Common myeloid progenitor, CD34-positive (primary cell): ENCODE results near the gene DIS3L2.

Experiments
- CTCF ChIA-PET: fragments of 350-600 bp; sonication (Branson Sonifier 250); formaldehyde crosslinking; loops from one replicate; lab custom pipeline; 2021; ENCODE audit warnings: antibody characterized with exemption; lab: Charles Lee
- POLR2A ChIA-PET: fragments of 350-600 bp; sonication (Branson Sonifier 250); formaldehyde crosslinking; loops from one replicate; lab custom pipeline; 2021; ENCODE audit warnings: antibody characterized with exemption; lab: Charles Lee
- DNase-seq, 3 donors: peaks; one replicate each; pipeline versions ENCODE4 v3.0.0 to v3.0.0-alpha.2; 2013
- H3K27ac ChIP-seq, 2 experiments: 1 replicate in 1 of 2; 2 replicates in 1 of 2; pipeline ENCODE4 v1.7.0; 2013; ENCODE audit warnings: inconsistent platforms in 2 of 2, low read length in 2 of 2, mild to moderate bottlenecking in 2 of 2, low read depth in 1 of 2, moderate library complexity in 1 of 2; ENCODE audit not compliant: severe bottlenecking in 2 of 2, insufficient read depth in 1 of 2, poor library complexity in 1 of 2
- H3K27me3 ChIP-seq, 5 experiments: replicated peaks in 2 of 5; 1 replicate in 3 of 5; 2 replicates in 2 of 5; pipeline versions ENCODE4 v1.6.1 to v1.7.0; 2013; ENCODE audit warnings: low read length in 4 of 5, mild to moderate bottlenecking in 2 of 5, moderate library complexity in 2 of 5, inconsistent platforms in 1 of 5; ENCODE audit not compliant: insufficient read depth in 5 of 5, control insufficient read depth in 4 of 5
- H3K36me3 ChIP-seq, 4 experiments: 1 replicate in 2 of 4; 2 replicates in 2 of 4; pipeline versions ENCODE4 v1.6.1 to v1.7.0; 2013; ENCODE audit warnings: low read length in 3 of 4, control low read depth in 1 of 4, mild to moderate bottlenecking in 1 of 4; ENCODE audit not compliant: control insufficient read depth in 4 of 4, insufficient read depth in 4 of 4
- H3K4me1 ChIP-seq, 4 experiments: 1 replicate in 3 of 4; 2 replicates in 1 of 4; pipeline versions ENCODE4 v1.6.1 to v1.7.1; 2013; ENCODE audit warnings: low read length in 3 of 4, mild to moderate bottlenecking in 3 of 4, control low read depth in 1 of 4, inconsistent platforms in 1 of 4, moderate library complexity in 1 of 4; ENCODE audit not compliant: control insufficient read depth in 4 of 4, insufficient read depth in 4 of 4; ENCODE audit errors: control extremely low read depth in 1 of 4
- H3K4me3 ChIP-seq, 7 experiments: 1 replicate in 4 of 7; 2 replicates in 3 of 7; pipeline versions ENCODE4 v1.5.1 to v1.7.0; 2013; ENCODE audit warnings: mild to moderate bottlenecking in 7 of 7, low read length in 6 of 7, moderate library complexity in 6 of 7, inconsistent platforms in 2 of 7, low read depth in 2 of 7, control low read depth in 1 of 7; ENCODE audit not compliant: insufficient read depth in 4 of 7, control insufficient read depth in 1 of 7; ENCODE audit errors: extremely low read depth in 1 of 7
- H3K9me3 ChIP-seq, 5 experiments: 1 replicate in 4 of 5; 2 replicates in 1 of 5; pipeline versions ENCODE4 v1.6.1 to v1.7.1; 2013; ENCODE audit warnings: low read length in 4 of 5, mild to moderate bottlenecking in 2 of 5, inconsistent platforms in 1 of 5, low read depth in 1 of 5, moderate library complexity in 1 of 5; ENCODE audit not compliant: control insufficient read depth in 4 of 5, insufficient read depth in 2 of 5; ENCODE audit errors: control extremely low read depth in 1 of 5
- WGBS: methylation state at CpG from one replicate; pipeline ENCODE4 v1.1.5; 2013; ENCODE audit not compliant: insufficient coverage; 5-methylcytosine and 5-hydroxymethylcytosine counted together

DIS3L2 gene

GRCh38 chr2:232242316-232242715 lies 280.8 kb downstream of the DIS3L2 start:
- DNase-seq: no peak
- POLR2A ChIA-PET: no interaction called here
- H3K36me3 ChIP-seq: peaks cover 0 to 17% (median 6%) of the 10 kb centered on the region in 4 experiments
- H3K27ac ChIP-seq: no peak overlapping the region
- H3K9me3 ChIP-seq: no peaks in the 10 kb centered on the region
- H3K4me1 ChIP-seq: peaks cover 0 to 2% (median 0%) of the 10 kb centered on the region in 4 experiments
- no peak overlapping the region for H3K4me3 ChIP-seq
- WGBS: 100% methylated on average over 2 of the region's 2 CpGs
- no peaks in the 10 kb centered on the region for H3K27me3 ChIP-seq
- CTCF ChIA-PET: interaction anchor here (0.7 to 1.0 kb wide), 2 partner anchors 43 to 50 kb away, joined by 3 read pairs; no protein-coding TSS in a partner anchor

DNA sequence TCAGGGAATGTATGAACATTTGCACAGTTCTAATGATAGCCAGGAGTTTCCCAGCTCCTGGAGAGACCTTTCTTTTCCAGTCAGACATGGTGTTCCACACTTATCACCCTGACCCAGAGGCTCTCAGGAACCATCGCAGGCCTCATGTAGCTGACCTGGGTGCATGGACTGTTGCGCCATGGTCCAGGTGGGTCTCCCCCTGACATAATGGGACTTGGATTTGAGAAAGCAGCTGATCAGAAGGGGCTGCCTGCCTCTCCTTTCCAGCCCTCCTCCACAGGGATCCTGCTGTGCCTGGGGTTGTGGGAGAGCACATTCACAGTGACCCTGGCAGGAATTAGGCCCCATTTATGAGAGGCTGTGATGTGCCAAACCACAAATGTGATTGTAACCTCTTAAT lies 283.6 kb downstream of the DIS3L2 start:
- Histone ChIP-seq H3K27ac (no peak overlapping the region), H3K36me3 (peaks cover 0 to 8% (median 3%) of the 10 kb centered on the region in 4 experiments), H3K4me1 (no peaks in the 10 kb centered on the region), H3K4me3 (no peak overlapping the region), H3K27me3 (no peaks in the 10 kb centered on the region), H3K9me3 (no peaks in the 10 kb centered on the region)
- DNase-seq: no peak
- POLR2A ChIA-PET: no interaction called here
- 90% methylated on average over 2 of the region's 2 CpGs for WGBS
- CTCF ChIA-PET: interaction anchor here (0.8 to 1.5 kb wide), 2 partner anchors 11 to 47 kb away, joined by 3 to 5 read pairs; no protein-coding TSS in a partner anchor

GRCh38 chr2:232246245-232246644 lies 284.7 kb downstream of the DIS3L2 start:
- peaks cover 0 to 9% (median 3%) of the 10 kb centered on the region in 4 experiments for H3K36me3 ChIP-seq
- H3K9me3 ChIP-seq: no peaks in the 10 kb centered on the region
- no peak overlapping the region for H3K27ac ChIP-seq
- ChIA-PET POLR2A (no interaction called here), CTCF (interaction anchor here (1.1 to 1.2 kb wide), 2 partner anchors 12 to 37 kb away, joined by 3 read pairs; no protein-coding TSS in a partner anchor)
- no peaks in the 10 kb centered on the region for H3K4me1 ChIP-seq
- no peaks in the 10 kb centered on the region for H3K27me3 ChIP-seq
- no peak for DNase-seq
- H3K4me3 ChIP-seq: no peak overlapping the region
- WGBS: 93% methylated on average over 3 of the region's 3 CpGs

GRCh38 chr2:232249096-232249495 lies 287.6 kb downstream of the DIS3L2 start:
- no peaks in the 10 kb centered on the region for H3K27me3 ChIP-seq
- WGBS: 100% methylated on average over 2 of the region's 3 CpGs
- no peaks in the 10 kb centered on the region for H3K9me3 ChIP-seq
- H3K36me3 ChIP-seq: peaks cover 3 to 17% (median 9%) of the 10 kb centered on the region in 4 experiments
- no peak overlapping the region for H3K27ac ChIP-seq
- CTCF ChIA-PET: interaction anchor here (1.0 to 1.3 kb wide), 2 partner anchors 9 to 48 kb away, joined by 3 to 6 read pairs; no protein-coding TSS in a partner anchor
- POLR2A ChIA-PET: no interaction called here
- no peak overlapping the region for H3K4me3 ChIP-seq
- H3K4me1 ChIP-seq: no peaks in the 10 kb centered on the region
- no peak for DNase-seq

DNA sequence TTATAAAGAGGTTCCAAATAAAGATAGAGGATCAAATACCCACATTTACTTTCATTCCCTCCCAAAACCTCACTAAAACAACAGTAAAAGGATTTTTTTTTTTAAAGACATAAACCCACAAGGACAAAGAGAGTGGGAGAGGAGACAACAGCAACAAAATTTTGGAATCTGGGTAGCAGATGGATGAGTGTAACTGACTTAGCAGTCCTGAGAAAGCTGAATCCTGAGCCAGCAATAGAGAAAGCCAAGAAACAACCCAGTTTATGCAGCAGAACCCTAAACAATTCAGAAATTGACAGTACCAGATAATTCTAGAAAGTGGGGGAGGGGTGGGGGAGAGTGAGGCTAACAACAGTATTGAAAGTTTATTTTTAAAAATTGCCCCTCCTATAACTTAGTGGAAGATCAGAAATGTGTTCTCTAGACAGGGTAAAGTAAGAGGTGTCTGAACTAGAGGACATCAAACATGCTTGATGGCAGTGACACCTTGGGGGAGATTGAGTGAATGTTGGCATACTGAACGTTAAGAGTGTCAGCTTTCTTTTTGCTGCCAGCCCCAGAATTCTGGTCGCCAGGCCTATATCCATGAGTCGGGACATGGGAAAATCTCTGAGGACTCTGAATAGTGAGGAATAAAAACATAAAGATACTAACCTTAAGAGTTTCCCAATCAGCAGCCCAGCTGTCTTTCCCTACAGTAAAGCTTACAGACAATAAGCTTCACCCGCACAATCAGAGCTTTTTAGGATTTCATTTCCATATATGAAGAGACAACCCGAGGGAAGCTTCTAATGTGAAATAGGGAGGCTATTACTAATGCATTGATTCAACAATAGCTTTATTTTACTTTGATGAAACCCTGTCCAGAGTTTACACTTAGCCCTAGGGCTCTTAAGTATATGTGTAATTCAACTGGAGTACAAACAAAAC lies 289.0 kb downstream of the DIS3L2 start:
- peaks cover 3 to 21% (median 9%) of the 10 kb centered on the region in 4 experiments for H3K36me3 ChIP-seq
- H3K27me3 ChIP-seq: no peaks in the 10 kb centered on the region
- no peak overlapping the region for H3K27ac ChIP-seq
- no peak for DNase-seq
- POLR2A ChIA-PET: interaction anchor here (0.7 kb wide), 1 partner anchor 234 kb away, joined by 3 read pairs; no protein-coding TSS in a partner anchor
- no peaks in the 10 kb centered on the region for H3K9me3 ChIP-seq
- no peaks in the 10 kb centered on the region for H3K4me1 ChIP-seq
- H3K4me3 ChIP-seq: no peak overlapping the region
- CTCF ChIA-PET: no interaction called here
- no CpG with 5 or more reads among the region's 5 CpGs for WGBS

DNA sequence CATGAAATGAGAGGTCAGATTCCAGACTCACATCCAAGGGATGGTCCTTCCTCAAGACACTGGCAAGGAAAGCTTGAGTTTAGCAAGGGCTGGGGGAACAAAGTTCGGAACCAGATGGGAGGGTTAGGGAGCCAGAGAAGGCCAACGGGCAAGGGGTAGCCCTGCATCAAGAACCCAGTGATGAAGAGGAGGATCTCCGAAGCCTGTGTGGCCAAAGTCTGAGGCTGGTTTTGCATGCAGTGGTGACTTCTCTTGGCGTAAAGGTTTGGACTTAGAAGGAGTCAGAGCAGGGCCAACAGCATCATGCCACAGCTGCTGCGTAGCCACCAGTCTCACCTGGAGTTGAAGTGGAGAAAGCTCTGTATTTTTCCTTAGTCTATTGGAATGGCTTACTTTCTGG lies 293.5 kb downstream of the DIS3L2 start:
- ChIA-PET CTCF (interaction anchor here (1.0 to 1.5 kb wide), 3 partner anchors 10 to 14 kb away, joined by 3 to 4 read pairs (median 3); no protein-coding TSS in a partner anchor), POLR2A (no interaction called here)
- H3K36me3 ChIP-seq: peaks cover 5 to 19% (median 5%) of the 10 kb centered on the region in 4 experiments
- H3K27ac ChIP-seq: no peak overlapping the region
- no peaks in the 10 kb centered on the region for H3K9me3 ChIP-seq
- DNase-seq: no peak
- no peaks in the 10 kb centered on the region for H3K27me3 ChIP-seq
- no peaks in the 10 kb centered on the region for H3K4me1 ChIP-seq
- WGBS: 98% methylated on average over 5 of the region's 5 CpGs
- H3K4me3 ChIP-seq: no peak overlapping the region

DNA sequence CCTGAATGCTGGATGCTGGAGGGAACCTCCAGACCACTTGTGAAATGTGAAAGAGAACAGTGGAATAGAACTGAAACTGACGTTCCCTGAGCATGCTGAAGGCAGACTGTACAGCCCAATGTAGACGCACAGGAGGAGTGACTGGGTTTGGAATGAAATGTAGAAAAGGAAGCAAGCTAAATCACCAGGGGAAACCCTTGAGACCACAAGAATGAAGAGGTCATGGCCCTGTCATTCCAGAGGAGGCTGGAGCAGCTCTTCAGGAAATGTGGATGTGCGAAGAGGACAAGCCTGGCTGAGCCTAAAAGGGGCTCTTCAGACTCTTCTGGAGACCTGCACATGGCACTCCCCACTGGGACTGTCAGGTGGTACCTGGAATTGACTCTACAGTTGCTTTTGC lies 298.6 kb downstream of the DIS3L2 start:
- 53% methylated on average over 3 of the region's 3 CpGs for WGBS
- no peaks in the 10 kb centered on the region for H3K4me1 ChIP-seq
- no peaks in the 10 kb centered on the region for H3K27me3 ChIP-seq
- ChIA-PET CTCF (no interaction called here), POLR2A (interaction anchor here (0.7 kb wide), 1 partner anchor 217 kb away, joined by 3 read pairs; no protein-coding TSS in a partner anchor)
- no peak overlapping the region for H3K4me3 ChIP-seq
- no peak for DNase-seq
- H3K9me3 ChIP-seq: no peaks in the 10 kb centered on the region
- no peak overlapping the region for H3K27ac ChIP-seq
- peaks cover 4 to 37% (median 14%) of the 10 kb centered on the region in 4 experiments for H3K36me3 ChIP-seq
